Stimulated activated CD4-positive, alpha-beta T cell treated with anti-CD3 and anti-CD28 coated beads, TNF-alpha, amount 100 ng/mL, for 1 hour (primary cell): ENCODE measurements around the gene LMTK3.

Experiments
- DNase-seq, 3 donors: peaks; one replicate each; pipeline ENCODE4 v3.0.0-alpha.2; 2020; ENCODE audit warnings: low read depth in 3 of 3, low spot score in 1 of 3

The LMTK3 gene

GRCh38 chr19:48450441-48450840 is 61.2 kb downstream of the LMTK3 start:
- DNase-seq = no peak

- no peak for DNase-seq
These were observed 63.1 kb downstream of the LMTK3 start for GRCh38 chr19:48448563-48448962.

- DNase-seq = no peak
These were observed 65.1 kb downstream of the LMTK3 start for GRCh38 chr19:48446579-48446978.

- peak; percentile 76 to 87 (median 86) for DNase-seq
These were observed 65.8 kb downstream of the LMTK3 start, which contains the start of gene GRWD1 for GRCh38 chr19:48445606-48446481. TSS of gene GRWD1 (plus strand) at chr19:48445983. CDS start at chr19:48446006, 23 bp downstream.

GRCh38 chr19:48445256-48445605 is 66.4 kb downstream of the LMTK3 start:
- DNase-seq = no peak

- DNase-seq = no peak
These were observed 66.8 kb downstream of the LMTK3 start for GRCh38 chr19:48444936-48445200.

GRCh38 chr19:48444129-48444935 is 67.3 kb downstream of the LMTK3 start:
- no peak for DNase-seq

- DNase-seq = no peak
These were observed 67.9 kb downstream of the LMTK3 start for GRCh38 chr19:48443731-48444128.

- no peak for DNase-seq
These were observed 68.4 kb downstream of the LMTK3 start for GRCh38 chr19:48443256-48443655.

- DNase-seq = no peak
These were observed 69.3 kb downstream of the LMTK3 start for GRCh38 chr19:48442116-48443035.

GRCh38 chr19:48441360-48442050 is 70.1 kb downstream of the LMTK3 start:
- no peak for DNase-seq

GRCh38 chr19:48436586-48436985 is 75.0 kb downstream of the LMTK3 start:
- no peak for DNase-seq
